Spleen (tissue), 7 donors: Measurements from ENCODE around the gene EDEM3.

Experiments used
- POLR2AphosphoS5 ChIP-seq, 3 donors: sonication (generic); formaldehyde crosslinking; IDR thresholded peaks; one replicate each; pipeline ENCODE4 v1.5.1; 2017; ENCODE audit warnings: antibody characterized with exemption in 3 of 3
- TF ChIP-seq, protein P1 (sequence below), 11 experiments: fragments of 200-600 bp in 7 of 11; fragments of 450-650 bp in 4 of 11; sonication (generic) in 4 of 11; IDR thresholded peaks in 8 of 11; conservative IDR thresholded peaks in 3 of 11; 1 replicate in 7 of 11; 2 replicates in 4 of 11; pipeline versions ENCODE4 v1.4.0 to v1.8.0; 2016 to 2021; ENCODE audit warnings: antibody characterized with exemption in 11 of 11, inconsistent platforms in 4 of 11, mild to moderate bottlenecking in 1 of 11
- donor health status: DM: no; HTN: no; CAD: no; lungs with moderate emphysema.
- donor health status: DM: no; HTN: no; CAD: no.
- donor health status: DM: no; HTN: no; CAD: no.

- TF ChIP-seq POLR2AphosphoS5 (IDR thresholded peaks at IDR 0.05) = no peak
- TF ChIP-seq, protein P1, sequence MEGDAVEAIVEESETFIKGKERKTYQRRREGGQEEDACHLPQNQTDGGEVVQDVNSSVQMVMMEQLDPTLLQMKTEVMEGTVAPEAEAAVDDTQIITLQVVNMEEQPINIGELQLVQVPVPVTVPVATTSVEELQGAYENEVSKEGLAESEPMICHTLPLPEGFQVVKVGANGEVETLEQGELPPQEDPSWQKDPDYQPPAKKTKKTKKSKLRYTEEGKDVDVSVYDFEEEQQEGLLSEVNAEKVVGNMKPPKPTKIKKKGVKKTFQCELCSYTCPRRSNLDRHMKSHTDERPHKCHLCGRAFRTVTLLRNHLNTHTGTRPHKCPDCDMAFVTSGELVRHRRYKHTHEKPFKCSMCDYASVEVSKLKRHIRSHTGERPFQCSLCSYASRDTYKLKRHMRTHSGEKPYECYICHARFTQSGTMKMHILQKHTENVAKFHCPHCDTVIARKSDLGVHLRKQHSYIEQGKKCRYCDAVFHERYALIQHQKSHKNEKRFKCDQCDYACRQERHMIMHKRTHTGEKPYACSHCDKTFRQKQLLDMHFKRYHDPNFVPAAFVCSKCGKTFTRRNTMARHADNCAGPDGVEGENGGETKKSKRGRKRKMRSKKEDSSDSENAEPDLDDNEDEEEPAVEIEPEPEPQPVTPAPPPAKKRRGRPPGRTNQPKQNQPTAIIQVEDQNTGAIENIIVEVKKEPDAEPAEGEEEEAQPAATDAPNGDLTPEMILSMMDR (IDR thresholded peaks at IDR 0.05 in 8 of 11, conservative IDR thresholded peaks at IDR 0.05 in 3 of 11) = no peak
Observed at GRCh38 chr1:184745110-184745509, 9.5 kb downstream of the EDEM3 start.
